ENCODE results near the gene LRFN2. TPM values are rescaled to one million over a fixed set of nuclear protein-coding genes. Genes with fewer than 3 reads are reported as not detected.

Gene LRFN2
- total RNA-seq, 1 donor from 2014 or later = not detected

- DNase-seq (ENCODE audit: low read depth, low spot score) = no peak
- H3K27ac Mint-ChIP-seq (ENCODE audit: unreplicated experiment) = no peak overlapping the region
- H3K9me3 Mint-ChIP-seq = no peaks in the 10 kb centered on the region
- no peaks in the 10 kb centered on the region for H3K4me1 Mint-ChIP-seq
- no peaks in the 10 kb centered on the region for H3K27me3 Mint-ChIP-seq (ENCODE audit: low read depth)
- H3K4me3 Mint-ChIP-seq = no peak overlapping the region
- H3K36me3 Mint-ChIP-seq (ENCODE audit: low read depth) = no peaks in the 10 kb centered on the region
- TF ChIP-seq, protein P1, sequence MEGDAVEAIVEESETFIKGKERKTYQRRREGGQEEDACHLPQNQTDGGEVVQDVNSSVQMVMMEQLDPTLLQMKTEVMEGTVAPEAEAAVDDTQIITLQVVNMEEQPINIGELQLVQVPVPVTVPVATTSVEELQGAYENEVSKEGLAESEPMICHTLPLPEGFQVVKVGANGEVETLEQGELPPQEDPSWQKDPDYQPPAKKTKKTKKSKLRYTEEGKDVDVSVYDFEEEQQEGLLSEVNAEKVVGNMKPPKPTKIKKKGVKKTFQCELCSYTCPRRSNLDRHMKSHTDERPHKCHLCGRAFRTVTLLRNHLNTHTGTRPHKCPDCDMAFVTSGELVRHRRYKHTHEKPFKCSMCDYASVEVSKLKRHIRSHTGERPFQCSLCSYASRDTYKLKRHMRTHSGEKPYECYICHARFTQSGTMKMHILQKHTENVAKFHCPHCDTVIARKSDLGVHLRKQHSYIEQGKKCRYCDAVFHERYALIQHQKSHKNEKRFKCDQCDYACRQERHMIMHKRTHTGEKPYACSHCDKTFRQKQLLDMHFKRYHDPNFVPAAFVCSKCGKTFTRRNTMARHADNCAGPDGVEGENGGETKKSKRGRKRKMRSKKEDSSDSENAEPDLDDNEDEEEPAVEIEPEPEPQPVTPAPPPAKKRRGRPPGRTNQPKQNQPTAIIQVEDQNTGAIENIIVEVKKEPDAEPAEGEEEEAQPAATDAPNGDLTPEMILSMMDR (conservative IDR thresholded peaks at IDR 0.05) = no peak
These were observed 209.0 kb downstream of the LRFN2 start for GRCh38 chr6:40378071-40378724.

GRCh38 chr6:40377173-40377806 lies 209.9 kb downstream of the LRFN2 start:
- TF ChIP-seq, protein P1 (conservative IDR thresholded peaks at IDR 0.05) = no peak
- DNase-seq (ENCODE audit: low read depth, low spot score) = no peak
- Mint-ChIP-seq H3K4me3 (no peak overlapping the region), H3K27me3 (ENCODE audit: low read depth) (no peaks in the 10 kb centered on the region), H3K4me1 (no peaks in the 10 kb centered on the region), H3K9me3 (no peaks in the 10 kb centered on the region), H3K27ac (ENCODE audit: unreplicated experiment) (no peak overlapping the region), H3K36me3 (ENCODE audit: low read depth) (no peaks in the 10 kb centered on the region)

GRCh38 chr6:40376113-40376650 lies 211.0 kb downstream of the LRFN2 start:
- TF ChIP-seq, protein P1 (conservative IDR thresholded peaks at IDR 0.05) = no peak
- H3K36me3 Mint-ChIP-seq (ENCODE audit: low read depth) = no peaks in the 10 kb centered on the region
- H3K4me3 Mint-ChIP-seq = no peak overlapping the region
- H3K27me3 Mint-ChIP-seq (ENCODE audit: low read depth) = peaks cover 7% of the 10 kb centered on the region
- DNase-seq (ENCODE audit: low read depth, low spot score) = no peak
- no peaks in the 10 kb centered on the region for H3K4me1 Mint-ChIP-seq
- H3K9me3 Mint-ChIP-seq = no peaks in the 10 kb centered on the region
- H3K27ac Mint-ChIP-seq (ENCODE audit: unreplicated experiment) = no peak overlapping the region

GRCh38 chr6:40373267-40373666 lies 213.9 kb downstream of the LRFN2 start:
- Mint-ChIP-seq H3K4me1 (no peaks in the 10 kb centered on the region), H3K27ac (ENCODE audit: unreplicated experiment) (no peak overlapping the region), H3K36me3 (ENCODE audit: low read depth) (no peaks in the 10 kb centered on the region), H3K4me3 (no peak overlapping the region), H3K9me3 (no peaks in the 10 kb centered on the region), H3K27me3 (ENCODE audit: low read depth) (peaks cover 13% of the 10 kb centered on the region)
- DNase-seq (ENCODE audit: low read depth, low spot score) = no peak
- TF ChIP-seq, protein P1 (conservative IDR thresholded peaks at IDR 0.05) = no peak

DNA sequence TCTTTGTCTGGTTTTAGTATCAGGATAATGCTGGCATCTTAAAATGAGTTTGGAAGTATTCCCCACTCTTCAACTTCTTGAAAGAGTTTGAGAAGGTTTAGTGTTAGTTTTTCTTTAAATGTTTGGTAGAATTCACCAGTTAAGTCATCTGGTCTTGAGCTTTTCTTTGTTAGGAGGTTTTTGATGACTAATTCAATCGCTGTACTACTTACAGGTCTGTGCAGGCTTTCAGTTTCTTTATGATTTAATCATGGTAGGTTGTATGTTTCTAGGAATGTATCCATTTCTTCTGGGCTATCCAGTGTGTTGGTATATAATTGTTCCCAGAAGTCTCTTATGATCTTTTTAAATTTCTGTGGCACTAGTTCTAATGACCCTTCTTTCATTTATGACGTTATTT lies 215.5 kb downstream of the LRFN2 start:
- no peak overlapping the region for H3K27ac Mint-ChIP-seq (ENCODE audit: unreplicated experiment)
- TF ChIP-seq, protein P1 (conservative IDR thresholded peaks at IDR 0.05) = no peak
- H3K9me3 Mint-ChIP-seq = no peaks in the 10 kb centered on the region
- DNase-seq (ENCODE audit: low read depth, low spot score) = no peak
- H3K27me3 Mint-ChIP-seq (ENCODE audit: low read depth) = peaks cover 13% of the 10 kb centered on the region
- no peaks in the 10 kb centered on the region for H3K36me3 Mint-ChIP-seq (ENCODE audit: low read depth)
- no peak overlapping the region for H3K4me3 Mint-ChIP-seq
- H3K4me1 Mint-ChIP-seq = no peaks in the 10 kb centered on the region

All from neural crest cell (in vitro differentiated cells).